Coronary artery (tissue), 2 donors: ENCODE data around the gene GSC2.
A peak's percentile ranks its signal among the peaks of the same experiment; 100 is the strongest.

Source experiments
- DNase-seq: peaks from one replicate; pipeline ENCODE4 v3.0.0-alpha.2; 2017; ENCODE audit warnings: low spot score
- H3K27ac ChIP-seq, 2 donors: fragments of 200-600 bp; sonication (generic); one replicate each; pipeline ENCODE4 v1.5.1; 2016 to 2019
- H3K4me3 ChIP-seq: fragments of 200-600 bp; sonication (generic); 2 replicates; pipeline ENCODE4 v1.5.1; 2016; ENCODE audit warnings: mild to moderate bottlenecking, moderate library complexity
- CTCF ChIP-seq: fragments of 200-600 bp; sonication (generic); IDR thresholded peaks from one replicate; pipeline ENCODE4 v1.5.1; 2019; ENCODE audit warnings: antibody characterized with exemption

The GSC2 gene

GRCh38 chr22:19149991-19150390, at the start of gene GSC2:
Gene GSC2 (minus strand): TSS chr22:19150292. CDS start chr22:19150283, 9 bp downstream.
- TF ChIP-seq CTCF: no peak
- Histone ChIP-seq H3K4me3 (peak within 1 kb of the TSS; percentile 61), H3K27ac (no peak within 1 kb of the TSS)
- DNase-seq: no peak

- no peak for TF ChIP-seq CTCF
- Histone ChIP-seq H3K27ac (no peak overlapping the region), H3K4me3 (no peak overlapping the region)
- DNase-seq: no peak
Observed at GRCh38 chr22:19199479-19199878, 49.4 kb upstream of the GSC2 start.

- TF ChIP-seq CTCF: no peak
- H3K4me3 ChIP-seq: no peak overlapping the region
- DNase-seq: no peak
- H3K27ac ChIP-seq: no peak overlapping the region
Observed at GRCh38 chr22:19197997-19198865, 48.1 kb upstream of the GSC2 start.

- TF ChIP-seq CTCF: no peak
- no peak for DNase-seq
- no peak overlapping the region for H3K27ac ChIP-seq
- H3K4me3 ChIP-seq: no peak overlapping the region
Observed at GRCh38 chr22:19196841-19197612, 46.9 kb upstream of the GSC2 start.

- H3K4me3 ChIP-seq: no peak overlapping the region
- DNase-seq: no peak
- TF ChIP-seq CTCF: no peak
- H3K27ac ChIP-seq: no peak overlapping the region
Observed at GRCh38 chr22:19195796-19196731, 46.0 kb upstream of the GSC2 start.

GRCh38 chr22:19194766-19195536, 44.9 kb upstream of the GSC2 start:
- no peak for TF ChIP-seq CTCF
- no peak for DNase-seq
- no peak overlapping the region for H3K27ac ChIP-seq
- no peak overlapping the region for H3K4me3 ChIP-seq
